PC-9 (cell line): ENCODE results near the gene NPSR1.

Experiments
- EZH2 ChIP-seq: fragments of 200-600 bp; sonication (generic); IDR thresholded peaks from 2 replicates; pipeline ENCODE4 v1.8.0; 2017; ENCODE audit warnings: antibody characterized with exemption, low read depth
- TF ChIP-seq, protein P1 (sequence below): fragments of 200-600 bp; sonication (generic); conservative IDR thresholded peaks from 2 replicates; pipeline ENCODE4 v1.6.1; 2017; ENCODE audit warnings: mixed run types, antibody characterized with exemption, mild to moderate bottlenecking, moderate library complexity

DNA sequence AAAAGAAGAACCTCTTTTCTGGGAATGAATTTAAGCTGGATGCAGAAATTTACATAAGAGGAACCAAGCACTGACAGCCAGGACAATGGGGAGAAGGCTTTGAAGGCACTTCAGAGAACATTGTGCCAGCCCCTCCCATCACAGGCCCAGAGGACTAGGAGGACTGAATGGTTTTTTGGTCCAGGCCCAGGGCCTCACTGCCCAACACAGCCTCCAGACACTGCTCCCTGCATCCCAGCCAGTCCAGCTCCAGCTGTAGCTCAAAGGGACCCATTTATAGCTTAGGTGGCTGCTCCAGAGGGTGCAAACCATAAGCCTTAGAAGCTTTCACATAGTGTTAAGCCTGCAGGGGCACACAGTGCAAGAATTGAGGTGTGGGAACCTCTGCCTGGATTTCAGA, 237.2 kb downstream of the NPSR1 start:
- TF ChIP-seq EZH2: no peak
- TF ChIP-seq, protein P1, sequence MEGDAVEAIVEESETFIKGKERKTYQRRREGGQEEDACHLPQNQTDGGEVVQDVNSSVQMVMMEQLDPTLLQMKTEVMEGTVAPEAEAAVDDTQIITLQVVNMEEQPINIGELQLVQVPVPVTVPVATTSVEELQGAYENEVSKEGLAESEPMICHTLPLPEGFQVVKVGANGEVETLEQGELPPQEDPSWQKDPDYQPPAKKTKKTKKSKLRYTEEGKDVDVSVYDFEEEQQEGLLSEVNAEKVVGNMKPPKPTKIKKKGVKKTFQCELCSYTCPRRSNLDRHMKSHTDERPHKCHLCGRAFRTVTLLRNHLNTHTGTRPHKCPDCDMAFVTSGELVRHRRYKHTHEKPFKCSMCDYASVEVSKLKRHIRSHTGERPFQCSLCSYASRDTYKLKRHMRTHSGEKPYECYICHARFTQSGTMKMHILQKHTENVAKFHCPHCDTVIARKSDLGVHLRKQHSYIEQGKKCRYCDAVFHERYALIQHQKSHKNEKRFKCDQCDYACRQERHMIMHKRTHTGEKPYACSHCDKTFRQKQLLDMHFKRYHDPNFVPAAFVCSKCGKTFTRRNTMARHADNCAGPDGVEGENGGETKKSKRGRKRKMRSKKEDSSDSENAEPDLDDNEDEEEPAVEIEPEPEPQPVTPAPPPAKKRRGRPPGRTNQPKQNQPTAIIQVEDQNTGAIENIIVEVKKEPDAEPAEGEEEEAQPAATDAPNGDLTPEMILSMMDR: no peak
